Ecto neural progenitor cell (in vitro differentiated cells): ENCODE measurements around the gene ELK3.

Experiments
- DNase-seq: peaks from one replicate; pipeline ENCODE4 v3.0.0-alpha.2; 2018; ENCODE audit warnings: low spot score

The ELK3 gene

GRCh38 chr12:96189781-96190180 lies 4.4 kb upstream of the ELK3 start:
- DNase-seq = no peak

- DNase-seq = no peak
These were observed 3.6 kb upstream of the ELK3 start for GRCh38 chr12:96190413-96191108.

GRCh38 chr12:96192926-96193573 lies 1.1 kb upstream of the ELK3 start:
- no peak for DNase-seq

GRCh38 chr12:96194576-96194889 lies 358 bp downstream of the ELK3 start:
- DNase-seq = no peak

GRCh38 chr12:96194971-96195844 lies 1.0 kb downstream of the ELK3 start:
- peak; percentile 78 for DNase-seq

GRCh38 chr12:96195845-96196451 lies 1.8 kb downstream of the ELK3 start:
- peak; percentile 81 for DNase-seq

GRCh38 chr12:96196781-96197180 lies 2.6 kb downstream of the ELK3 start:
- DNase-seq = no peak

- DNase-seq = no peak
These were observed 3.5 kb downstream of the ELK3 start for GRCh38 chr12:96197503-96198272.

- no peak for DNase-seq
These were observed 4.8 kb downstream of the ELK3 start for GRCh38 chr12:96198965-96199364.

- no peak for DNase-seq
These were observed 5.3 kb downstream of the ELK3 start for GRCh38 chr12:96199464-96199863.

- no peak for DNase-seq
These were observed 7.4 kb downstream of the ELK3 start for GRCh38 chr12:96201272-96202227.

- no peak for DNase-seq
These were observed 10.2 kb downstream of the ELK3 start for GRCh38 chr12:96204381-96204780.

GRCh38 chr12:96205908-96206307 lies 11.7 kb downstream of the ELK3 start:
- DNase-seq = no peak

- no peak for DNase-seq
These were observed 12.9 kb downstream of the ELK3 start for GRCh38 chr12:96206936-96207662.

- no peak for DNase-seq
These were observed 14.2 kb downstream of the ELK3 start for GRCh38 chr12:96208346-96208745.

- no peak for DNase-seq
These were observed 14.8 kb downstream of the ELK3 start for GRCh38 chr12:96208801-96209549.

GRCh38 chr12:96210376-96211055 lies 16.3 kb downstream of the ELK3 start:
- no peak for DNase-seq

- DNase-seq = no peak
These were observed 17.8 kb downstream of the ELK3 start for GRCh38 chr12:96211988-96212387.
